ENCODE measurements around the gene USP32. TPM values are rescaled to one million over a fixed set of nuclear protein-coding genes. Genes with fewer than 3 reads are reported as not detected.

The USP32 gene
- total RNA-seq, 1 donor from 2014 or later = 22.8 TPM

DNA sequence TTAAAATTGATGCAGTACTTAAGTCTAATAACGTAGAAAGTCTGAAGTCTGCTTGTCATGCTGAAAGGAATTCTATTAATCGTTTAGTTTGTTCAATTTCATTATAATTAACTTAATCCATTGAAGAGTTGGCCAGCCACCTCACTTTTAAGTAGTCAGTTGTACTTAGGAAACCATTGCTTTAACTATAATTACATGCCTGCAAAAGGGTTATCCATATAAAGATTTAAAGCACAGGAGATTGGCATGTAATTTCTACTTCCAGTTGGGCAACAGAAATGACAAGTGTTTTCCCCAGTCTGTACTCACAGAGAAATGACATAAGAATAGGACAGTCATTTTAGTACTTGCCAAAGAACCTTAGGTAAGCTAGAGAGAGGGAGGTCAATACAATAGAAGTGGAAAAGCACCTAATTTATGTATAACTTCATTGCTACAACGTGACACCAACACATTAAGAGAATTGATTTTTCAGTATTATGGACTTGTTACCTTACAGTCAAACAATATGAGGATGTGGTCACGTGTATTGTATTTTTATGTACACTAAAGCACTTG, 3.7 kb upstream of the USP32 start:
- TF ChIP-seq, protein P1, sequence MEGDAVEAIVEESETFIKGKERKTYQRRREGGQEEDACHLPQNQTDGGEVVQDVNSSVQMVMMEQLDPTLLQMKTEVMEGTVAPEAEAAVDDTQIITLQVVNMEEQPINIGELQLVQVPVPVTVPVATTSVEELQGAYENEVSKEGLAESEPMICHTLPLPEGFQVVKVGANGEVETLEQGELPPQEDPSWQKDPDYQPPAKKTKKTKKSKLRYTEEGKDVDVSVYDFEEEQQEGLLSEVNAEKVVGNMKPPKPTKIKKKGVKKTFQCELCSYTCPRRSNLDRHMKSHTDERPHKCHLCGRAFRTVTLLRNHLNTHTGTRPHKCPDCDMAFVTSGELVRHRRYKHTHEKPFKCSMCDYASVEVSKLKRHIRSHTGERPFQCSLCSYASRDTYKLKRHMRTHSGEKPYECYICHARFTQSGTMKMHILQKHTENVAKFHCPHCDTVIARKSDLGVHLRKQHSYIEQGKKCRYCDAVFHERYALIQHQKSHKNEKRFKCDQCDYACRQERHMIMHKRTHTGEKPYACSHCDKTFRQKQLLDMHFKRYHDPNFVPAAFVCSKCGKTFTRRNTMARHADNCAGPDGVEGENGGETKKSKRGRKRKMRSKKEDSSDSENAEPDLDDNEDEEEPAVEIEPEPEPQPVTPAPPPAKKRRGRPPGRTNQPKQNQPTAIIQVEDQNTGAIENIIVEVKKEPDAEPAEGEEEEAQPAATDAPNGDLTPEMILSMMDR (IDR thresholded peaks at IDR 0.05; ENCODE audit: borderline replicate concordance) = no peak
- Histone ChIP-seq H3K4me3 (no peak overlapping the region), H3K27ac (replicated peaks) (no peak overlapping the region), H3K4me1 (peaks cover 25% of the 10 kb centered on the region), H3K36me3 (no peaks in the 10 kb centered on the region), H3K9me3 (replicated peaks) (no peaks in the 10 kb centered on the region), H3K27me3 (ENCODE audit: low read depth) (no peaks in the 10 kb centered on the region)
- DNase-seq = no peak
- intact Hi-C loops (cut with micrococcal nuclease) = no loop called here

DNA sequence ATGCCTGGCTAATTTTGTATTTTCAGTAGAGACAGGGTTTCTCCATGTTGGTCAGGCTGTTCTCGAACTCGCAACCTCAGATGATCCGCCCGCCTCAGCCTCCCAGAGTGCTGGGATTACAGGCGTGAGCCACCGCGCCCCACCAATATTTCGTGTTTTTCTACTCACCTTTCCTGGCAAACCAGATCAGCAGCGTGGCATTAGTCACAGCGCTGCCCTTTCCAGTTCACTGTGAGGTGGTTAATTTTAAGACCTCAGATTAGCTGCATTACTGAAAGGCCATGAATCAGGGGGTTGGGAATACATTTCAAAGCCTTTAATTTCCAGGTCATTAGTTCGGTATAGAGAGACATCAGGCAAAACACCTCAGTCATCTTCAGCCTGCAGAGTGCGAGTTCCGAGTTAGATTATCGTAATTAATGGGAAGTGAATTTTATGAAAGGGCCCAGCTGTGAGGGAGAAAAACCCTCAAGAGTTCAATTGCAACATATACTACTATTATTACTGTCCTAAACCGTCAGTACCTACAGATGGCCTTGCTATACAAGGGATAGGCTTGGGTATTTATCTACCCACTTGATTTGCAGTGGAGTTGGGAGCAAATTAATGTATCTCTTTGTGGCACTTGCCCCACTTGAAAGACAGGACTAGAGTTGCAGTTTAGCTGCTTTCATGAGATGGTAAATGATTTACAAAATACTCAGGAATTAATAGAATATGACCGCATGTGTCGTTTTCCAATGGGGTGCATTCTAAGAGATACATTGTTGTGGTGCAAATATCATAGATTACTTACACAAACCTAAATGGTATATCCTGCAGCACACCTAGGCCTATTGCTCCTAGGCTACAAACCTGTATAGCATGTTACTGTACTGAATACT, 2.1 kb upstream of the USP32 start:
- Histone ChIP-seq H3K36me3 (no peaks in the 10 kb centered on the region), H3K4me1 (peaks cover 40% of the 10 kb centered on the region), H3K9me3 (replicated peaks) (no peaks in the 10 kb centered on the region), H3K4me3 (no peak overlapping the region), H3K27me3 (ENCODE audit: low read depth) (no peaks in the 10 kb centered on the region), H3K27ac (replicated peaks) (no peak overlapping the region)
- TF ChIP-seq, protein P1 (IDR thresholded peaks at IDR 0.05; ENCODE audit: borderline replicate concordance) = no peak
- intact Hi-C loops (cut with micrococcal nuclease) = no loop called here
- DNase-seq = no peak

DNA sequence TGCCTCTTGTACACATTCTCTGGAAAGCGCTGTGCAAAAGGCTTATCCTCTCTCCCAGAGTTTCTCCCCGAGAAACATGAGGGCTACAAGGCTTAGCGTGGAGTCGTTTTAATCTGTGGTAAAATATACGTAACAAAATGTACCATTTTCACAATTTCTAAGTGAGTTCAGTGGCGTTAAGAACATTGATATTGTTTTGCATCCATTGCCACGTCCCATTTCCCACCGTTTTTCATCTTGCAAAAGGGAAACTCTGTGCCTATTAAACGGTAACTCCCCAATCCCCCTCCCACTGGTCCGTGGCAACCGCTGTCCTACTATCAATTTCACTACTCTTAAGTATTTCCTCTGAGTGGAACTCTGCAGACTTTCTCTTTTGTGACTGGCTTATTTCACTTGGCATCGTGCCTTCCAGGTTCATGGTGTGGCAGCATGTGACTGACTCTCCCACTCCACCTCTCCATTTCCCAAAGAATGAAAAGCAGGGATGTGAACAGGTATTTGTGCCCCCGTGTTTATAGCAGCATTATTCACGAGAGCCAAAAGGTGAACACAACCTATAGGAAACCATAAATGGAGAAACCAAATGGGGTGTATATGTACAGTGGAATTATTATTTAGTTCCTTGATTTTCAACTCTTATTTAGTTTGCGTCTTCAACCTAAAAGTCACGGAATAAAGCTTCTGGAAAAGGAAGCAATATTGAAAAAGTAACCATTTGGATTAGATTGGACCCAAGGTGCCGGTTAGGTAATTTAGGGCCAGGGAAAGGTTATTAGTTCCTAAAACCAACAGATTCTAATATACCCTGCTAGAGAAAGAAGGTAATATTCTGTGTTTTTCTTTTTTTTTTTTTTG, 1.1 kb upstream of the USP32 start:
- Histone ChIP-seq H3K4me1 (peaks cover 50% of the 10 kb centered on the region), H3K4me3 (peak overlapping the region; percentile 98), H3K27ac (replicated peaks) (peak overlapping the region; percentile 97), H3K9me3 (replicated peaks) (no peaks in the 10 kb centered on the region), H3K27me3 (ENCODE audit: low read depth) (no peaks in the 10 kb centered on the region), H3K36me3 (no peaks in the 10 kb centered on the region)
- no peak for DNase-seq
- TF ChIP-seq, protein P1 (IDR thresholded peaks at IDR 0.05; ENCODE audit: borderline replicate concordance) = no peak
- intact Hi-C loops (cut with micrococcal nuclease) = no loop called here

DNA sequence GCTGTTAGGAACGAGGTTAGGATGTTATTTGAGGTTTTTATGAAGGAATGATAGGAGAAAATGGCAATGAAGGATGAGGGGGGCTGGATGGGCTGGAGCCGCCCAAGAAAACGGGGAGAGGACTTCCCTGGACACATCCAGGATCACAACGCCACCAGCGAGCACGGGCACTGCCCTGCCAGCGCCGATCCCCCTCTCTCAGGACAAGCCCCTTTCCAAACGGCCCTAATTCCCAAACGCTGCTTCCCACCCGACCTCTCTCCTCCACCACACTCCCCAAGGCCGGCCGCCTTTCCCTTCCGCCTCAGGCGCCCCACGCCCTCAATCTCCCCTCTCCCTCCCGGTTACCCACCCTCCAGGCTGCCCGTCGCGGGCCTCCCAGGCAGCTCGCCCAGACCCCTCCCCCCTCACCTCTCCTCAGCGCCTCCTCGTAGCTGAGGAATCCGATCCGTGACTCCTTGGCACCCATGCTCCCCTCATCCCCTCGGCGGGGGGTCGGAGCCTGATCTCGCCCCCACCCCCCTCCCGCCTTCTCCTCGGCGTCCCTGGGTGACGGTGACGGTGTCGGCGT, 377 bp downstream of the USP32 start:
- Histone ChIP-seq H3K4me1 (peaks cover 56% of the 10 kb centered on the region), H3K27ac (replicated peaks) (peak overlapping the region; percentile 97), H3K4me3 (peak overlapping the region; percentile 98), H3K36me3 (no peaks in the 10 kb centered on the region), H3K9me3 (replicated peaks) (no peaks in the 10 kb centered on the region), H3K27me3 (ENCODE audit: low read depth) (no peaks in the 10 kb centered on the region)
- no peak for DNase-seq
- intact Hi-C loops (cut with micrococcal nuclease) = no loop called here
- TF ChIP-seq, protein P1 (IDR thresholded peaks at IDR 0.05; ENCODE audit: borderline replicate concordance) = no peak

DNA sequence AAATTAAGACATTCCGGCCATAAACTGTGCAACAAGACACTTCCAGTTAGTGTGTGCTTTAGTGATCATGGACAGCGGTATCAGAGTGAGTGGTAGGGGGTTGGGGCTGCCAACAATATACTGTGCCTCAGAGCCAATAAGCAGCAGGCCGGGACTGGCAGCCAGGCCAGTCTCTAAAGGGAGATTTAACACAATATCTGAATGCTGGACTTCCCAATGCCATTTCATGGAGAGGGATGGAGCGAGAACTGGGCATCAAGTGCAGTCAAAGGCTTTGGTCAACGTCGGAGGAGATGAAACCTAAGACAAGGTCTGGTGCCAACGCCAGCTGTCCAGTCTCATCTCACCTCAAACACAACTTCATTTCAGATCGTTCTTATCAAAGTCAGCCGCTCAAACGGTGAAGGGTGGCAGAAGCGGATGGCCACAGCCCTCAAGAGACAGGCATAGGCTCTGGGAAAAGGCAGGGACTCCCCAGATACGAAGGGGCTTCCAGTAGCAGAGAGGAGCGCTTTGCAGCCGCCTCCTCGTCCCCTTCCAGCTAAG, 935 bp downstream of the USP32 start:
- H3K9me3 ChIP-seq (replicated peaks) = no peaks in the 10 kb centered on the region
- H3K4me1 ChIP-seq = peaks cover 62% of the 10 kb centered on the region
- H3K27ac ChIP-seq (replicated peaks) = peak overlapping the region; percentile 97
- intact Hi-C loops (cut with micrococcal nuclease) = no loop called here
- no peak for DNase-seq
- TF ChIP-seq, protein P1 (IDR thresholded peaks at IDR 0.05; ENCODE audit: borderline replicate concordance) = no peak
- peak overlapping the region; percentile 98 for H3K4me3 ChIP-seq
- H3K27me3 ChIP-seq (ENCODE audit: low read depth) = no peaks in the 10 kb centered on the region
- no peaks in the 10 kb centered on the region for H3K36me3 ChIP-seq

Measured in left ventricle myocardium inferior (tissue), 1 donor.